ENCODE measurements around the gene ME3.

ME3 gene

GRCh38 chr11:86672007-86672621 lies at the start of gene ME3:
ME3 (minus strand) TSS chr11:86672616.
- Histone ChIP-seq H3K9ac (ENCODE audit: low read depth, low read length) (peak within 1 kb of the TSS; percentile 69; the same call in 1 of the 2 replicates), H3K9me3 (ENCODE audit: insufficient read depth, low read depth, low read length) (no peaks in the 10 kb centered on the region), H3K27ac (ENCODE audit: low read length) (no peak within 1 kb of the TSS), H3K4me1 (ENCODE audit: insufficient read depth, low read length) (peaks cover 4% of the 10 kb centered on the region; the same call in 1 of the 2 replicates), H3K4me3 (ENCODE audit: low read length) (peak within 1 kb of the TSS; percentile 74), H3K36me3 (ENCODE audit: insufficient read depth, low read depth, low read length) (no peaks in the 10 kb centered on the region), H3K27me3 (ENCODE audit: insufficient read depth, low read length) (peaks cover 40% of the 10 kb centered on the region)

DNA sequence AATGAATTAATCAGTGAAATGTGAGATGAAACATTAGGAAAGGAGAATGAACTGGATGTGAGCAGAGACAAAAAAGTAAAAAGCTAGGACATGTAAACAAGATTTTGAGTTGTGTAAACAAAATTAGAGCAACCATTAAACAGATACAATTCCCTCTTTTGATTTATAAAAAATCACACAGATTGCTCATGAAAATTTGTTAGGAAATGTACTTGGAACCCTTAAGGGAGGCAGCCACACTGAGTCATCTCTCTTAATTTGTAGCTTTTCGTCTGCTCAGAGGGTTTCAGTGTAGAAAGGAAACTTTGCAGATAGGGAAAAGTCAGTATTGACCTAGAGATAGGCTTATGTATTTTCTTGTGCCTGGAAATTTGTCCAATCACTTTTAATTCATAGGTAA lies 49.6 kb upstream of the ME3 start:
- Histone ChIP-seq H3K4me3 (ENCODE audit: low read length) (no peak overlapping the region), H3K4me1 (ENCODE audit: insufficient read depth, low read length) (peaks cover 5% of the 10 kb centered on the region; the same call in 1 of the 2 replicates), H3K9me3 (ENCODE audit: insufficient read depth, low read depth, low read length) (peaks cover 11% of the 10 kb centered on the region), H3K27ac (ENCODE audit: low read length) (no peak overlapping the region), H3K36me3 (ENCODE audit: insufficient read depth, low read depth, low read length) (no peaks in the 10 kb centered on the region), H3K9ac (ENCODE audit: low read depth, low read length) (no peak overlapping the region), H3K27me3 (ENCODE audit: insufficient read depth, low read length) (no peaks in the 10 kb centered on the region)

- Histone ChIP-seq H3K27ac (ENCODE audit: low read length) (no peak overlapping the region), H3K27me3 (ENCODE audit: insufficient read depth, low read length) (no peaks in the 10 kb centered on the region), H3K9ac (ENCODE audit: low read depth, low read length) (no peak overlapping the region), H3K4me1 (ENCODE audit: insufficient read depth, low read length) (peaks cover 5% of the 10 kb centered on the region; the same call in 1 of the 2 replicates), H3K9me3 (ENCODE audit: insufficient read depth, low read depth, low read length) (peaks cover 11% of the 10 kb centered on the region), H3K4me3 (ENCODE audit: low read length) (no peak overlapping the region), H3K36me3 (ENCODE audit: insufficient read depth, low read depth, low read length) (no peaks in the 10 kb centered on the region)
These were observed 48.1 kb upstream of the ME3 start for GRCh38 chr11:86720546-86720945.

- no peaks in the 10 kb centered on the region for H3K27me3 ChIP-seq (ENCODE audit: insufficient read depth, low read length)
- peaks cover 5% of the 10 kb centered on the region; the same call in 1 of the 2 replicates for H3K4me1 ChIP-seq (ENCODE audit: insufficient read depth, low read length)
- peaks cover 11% of the 10 kb centered on the region for H3K9me3 ChIP-seq (ENCODE audit: insufficient read depth, low read depth, low read length)
- no peaks in the 10 kb centered on the region for H3K36me3 ChIP-seq (ENCODE audit: insufficient read depth, low read depth, low read length)
- no peak overlapping the region for H3K4me3 ChIP-seq (ENCODE audit: low read length)
- no peak overlapping the region for H3K27ac ChIP-seq (ENCODE audit: low read length)
- no peak overlapping the region for H3K9ac ChIP-seq (ENCODE audit: low read depth, low read length)
These were observed 47.5 kb upstream of the ME3 start for GRCh38 chr11:86719781-86720463.

- Histone ChIP-seq H3K9ac (ENCODE audit: low read depth, low read length) (no peak overlapping the region), H3K36me3 (ENCODE audit: insufficient read depth, low read depth, low read length) (no peaks in the 10 kb centered on the region), H3K4me1 (ENCODE audit: insufficient read depth, low read length) (peaks cover 5% of the 10 kb centered on the region; the same call in 1 of the 2 replicates), H3K9me3 (ENCODE audit: insufficient read depth, low read depth, low read length) (peaks cover 11% of the 10 kb centered on the region), H3K4me3 (ENCODE audit: low read length) (no peak overlapping the region), H3K27me3 (ENCODE audit: insufficient read depth, low read length) (no peaks in the 10 kb centered on the region), H3K27ac (ENCODE audit: low read length) (no peak overlapping the region)
These were observed 46.6 kb upstream of the ME3 start for GRCh38 chr11:86718999-86719398.

- Histone ChIP-seq H3K27me3 (ENCODE audit: insufficient read depth, low read length) (no peaks in the 10 kb centered on the region), H3K9ac (ENCODE audit: low read depth, low read length) (no peak overlapping the region), H3K4me1 (ENCODE audit: insufficient read depth, low read length) (peaks cover 5% of the 10 kb centered on the region; the same call in 1 of the 2 replicates), H3K36me3 (ENCODE audit: insufficient read depth, low read depth, low read length) (no peaks in the 10 kb centered on the region), H3K4me3 (ENCODE audit: low read length) (no peak overlapping the region), H3K9me3 (ENCODE audit: insufficient read depth, low read depth, low read length) (peaks cover 11% of the 10 kb centered on the region), H3K27ac (ENCODE audit: low read length) (no peak overlapping the region)
These were observed 46.1 kb upstream of the ME3 start for GRCh38 chr11:86718521-86718920.

DNA sequence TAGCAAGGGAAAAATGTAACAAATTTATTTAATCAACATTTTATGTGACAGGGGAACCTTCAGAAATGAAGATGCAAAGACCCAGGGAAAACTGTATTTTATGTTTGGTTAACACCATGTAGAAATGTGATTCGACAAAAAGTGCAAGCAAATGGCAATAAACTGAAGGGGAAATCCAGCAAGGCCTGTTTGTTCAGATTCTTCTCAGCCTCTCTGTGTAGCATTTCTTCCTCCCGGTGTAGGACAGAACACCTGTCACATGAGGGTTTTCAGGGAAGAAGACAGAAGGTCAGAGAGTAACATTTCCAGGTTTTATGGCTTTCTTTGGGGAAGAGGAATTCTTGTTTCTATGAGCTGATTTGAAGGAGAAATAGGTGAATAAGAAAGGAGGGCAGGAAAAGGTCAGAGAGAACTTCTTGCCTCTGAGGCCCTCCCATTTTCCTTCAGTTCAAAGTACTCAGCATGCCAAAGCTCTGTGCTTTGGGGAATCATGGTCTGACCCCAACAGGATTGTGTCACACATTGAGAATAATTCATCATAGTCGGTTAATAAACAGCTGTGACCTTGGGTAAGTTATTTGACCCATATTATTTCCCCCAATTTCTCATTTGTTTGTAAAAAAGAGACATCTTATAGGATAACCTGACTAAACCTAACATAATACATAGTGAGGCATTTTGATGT lies 45.5 kb upstream of the ME3 start:
- H3K9ac ChIP-seq (ENCODE audit: low read depth, low read length), result no peak overlapping the region
- no peak overlapping the region for H3K4me3 ChIP-seq (ENCODE audit: low read length)
- H3K36me3 ChIP-seq (ENCODE audit: insufficient read depth, low read depth, low read length), result no peaks in the 10 kb centered on the region
- peaks cover 5% of the 10 kb centered on the region; the same call in 1 of the 2 replicates for H3K4me1 ChIP-seq (ENCODE audit: insufficient read depth, low read length)
- no peak overlapping the region for H3K27ac ChIP-seq (ENCODE audit: low read length)
- peaks cover 7% of the 10 kb centered on the region for H3K9me3 ChIP-seq (ENCODE audit: insufficient read depth, low read depth, low read length)
- H3K27me3 ChIP-seq (ENCODE audit: insufficient read depth, low read length), result no peaks in the 10 kb centered on the region

DNA sequence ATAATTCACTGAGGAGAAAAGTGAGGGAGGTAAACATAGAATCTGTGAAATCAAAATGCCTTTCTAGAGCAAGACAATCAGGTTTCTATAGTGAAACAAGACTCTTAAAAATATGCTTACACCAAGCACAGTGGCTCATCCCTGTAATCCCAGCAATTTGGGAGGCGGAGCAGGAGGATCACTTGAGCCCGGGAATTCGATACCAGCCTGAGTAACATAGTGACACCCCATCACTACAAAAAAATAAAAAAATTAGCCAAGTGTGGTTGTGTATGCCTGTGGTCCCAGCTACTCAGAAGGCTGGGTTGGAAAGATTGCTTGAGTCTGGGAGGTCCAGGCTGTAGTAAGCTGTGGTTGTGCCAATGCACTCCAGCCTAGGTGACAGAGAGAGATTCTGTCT lies 43.2 kb upstream of the ME3 start:
- Histone ChIP-seq H3K27ac (ENCODE audit: low read length) (no peak overlapping the region), H3K4me3 (ENCODE audit: low read length) (no peak overlapping the region), H3K9ac (ENCODE audit: low read depth, low read length) (no peak overlapping the region), H3K4me1 (ENCODE audit: insufficient read depth, low read length) (peaks cover 5% of the 10 kb centered on the region; the same call in 1 of the 2 replicates), H3K36me3 (ENCODE audit: insufficient read depth, low read depth, low read length) (no peaks in the 10 kb centered on the region), H3K9me3 (ENCODE audit: insufficient read depth, low read depth, low read length) (no peaks in the 10 kb centered on the region), H3K27me3 (ENCODE audit: insufficient read depth, low read length) (no peaks in the 10 kb centered on the region)

- Histone ChIP-seq H3K4me3 (ENCODE audit: low read length) (no peak overlapping the region), H3K27me3 (ENCODE audit: insufficient read depth, low read length) (no peaks in the 10 kb centered on the region), H3K27ac (ENCODE audit: low read length) (no peak overlapping the region), H3K36me3 (ENCODE audit: insufficient read depth, low read depth, low read length) (no peaks in the 10 kb centered on the region), H3K9ac (ENCODE audit: low read depth, low read length) (no peak overlapping the region), H3K9me3 (ENCODE audit: insufficient read depth, low read depth, low read length) (no peaks in the 10 kb centered on the region; the same call in 1 of the 2 replicates), H3K4me1 (ENCODE audit: insufficient read depth, low read length) (no peaks in the 10 kb centered on the region)
These were observed 41.1 kb upstream of the ME3 start for GRCh38 chr11:86713552-86713951.

DNA sequence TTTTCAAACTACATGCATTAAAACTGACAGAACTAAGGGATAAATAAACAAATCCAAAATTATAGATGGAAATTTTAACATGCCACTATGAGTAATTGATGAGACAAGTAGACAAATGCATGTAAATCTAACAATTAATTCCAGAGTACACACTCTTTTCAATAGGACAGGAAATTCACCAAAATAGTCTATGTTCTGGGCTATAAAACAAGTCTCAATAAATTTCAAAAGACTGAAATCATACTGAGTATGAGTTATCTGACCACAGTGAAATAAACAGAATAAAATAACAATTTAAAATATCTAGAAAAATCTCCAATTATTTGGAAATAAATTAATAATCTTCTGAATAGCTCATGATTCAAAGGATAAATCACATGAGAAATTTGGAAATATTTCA lies 38.5 kb upstream of the ME3 start:
- H3K4me3 ChIP-seq (ENCODE audit: low read length), result no peak overlapping the region
- no peaks in the 10 kb centered on the region; the same call in 1 of the 2 replicates for H3K9me3 ChIP-seq (ENCODE audit: insufficient read depth, low read depth, low read length)
- H3K4me1 ChIP-seq (ENCODE audit: insufficient read depth, low read length), result no peaks in the 10 kb centered on the region
- H3K36me3 ChIP-seq (ENCODE audit: insufficient read depth, low read depth, low read length), result no peaks in the 10 kb centered on the region
- H3K27me3 ChIP-seq (ENCODE audit: insufficient read depth, low read length), result no peaks in the 10 kb centered on the region
- no peak overlapping the region for H3K9ac ChIP-seq (ENCODE audit: low read depth, low read length)
- H3K27ac ChIP-seq (ENCODE audit: low read length), result no peak overlapping the region

GRCh38 chr11:86708669-86709068 lies 36.3 kb upstream of the ME3 start:
- no peaks in the 10 kb centered on the region for H3K36me3 ChIP-seq (ENCODE audit: insufficient read depth, low read depth, low read length)
- H3K4me3 ChIP-seq (ENCODE audit: low read length), result no peak overlapping the region
- no peaks in the 10 kb centered on the region for H3K4me1 ChIP-seq (ENCODE audit: insufficient read depth, low read length)
- H3K9me3 ChIP-seq (ENCODE audit: insufficient read depth, low read depth, low read length), result no peaks in the 10 kb centered on the region; the same call in 1 of the 2 replicates
- no peak overlapping the region for H3K9ac ChIP-seq (ENCODE audit: low read depth, low read length)
- no peak overlapping the region for H3K27ac ChIP-seq (ENCODE audit: low read length)
- no peaks in the 10 kb centered on the region for H3K27me3 ChIP-seq (ENCODE audit: insufficient read depth, low read length)
